HG02642 (cell line): ENCODE data around the gene APOBEC3G.
"Not testable (repeated sequence)": the region's sequence is repeated elsewhere in the genome, so short reads cannot be mapped to it uniquely, and the experiment has no call there.

Source experiments
- ATAC-seq: cut with Tn5 transposase; IDR thresholded peaks from one replicate; pipeline ENCODE4 v1.9.1; 2021; ENCODE audit warnings: mild to moderate bottlenecking; ENCODE audit not compliant: unreplicated experiment, poor library complexity

The APOBEC3G gene

GRCh38 chr22:39066442-39067276, 10.4 kb upstream of the APOBEC3G start:
- ATAC-seq: peak; percentile 57

- ATAC-seq: no peak
Observed at GRCh38 chr22:39068033-39068785, 8.9 kb upstream of the APOBEC3G start.

DNA sequence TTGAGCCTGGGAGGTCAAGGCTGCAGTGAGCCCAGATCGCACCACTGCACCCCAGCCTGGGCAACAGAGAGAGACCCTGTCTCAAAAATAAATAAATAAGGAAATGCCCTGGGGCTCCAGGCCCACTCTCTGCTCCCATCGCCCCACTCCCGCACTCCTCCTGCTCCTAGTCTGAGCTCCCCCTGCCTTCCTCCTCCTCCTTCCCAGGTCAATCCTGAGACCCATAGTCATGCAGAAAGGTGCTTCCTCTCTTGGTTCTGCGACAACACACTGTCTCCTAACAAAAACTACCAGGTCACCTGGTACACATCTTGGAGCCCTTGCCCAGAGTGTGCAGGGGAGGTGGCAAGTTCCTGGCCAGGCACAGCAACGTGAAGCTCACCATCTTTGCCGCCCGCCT, 6.9 kb upstream of the APOBEC3G start:
- no peak for ATAC-seq

DNA sequence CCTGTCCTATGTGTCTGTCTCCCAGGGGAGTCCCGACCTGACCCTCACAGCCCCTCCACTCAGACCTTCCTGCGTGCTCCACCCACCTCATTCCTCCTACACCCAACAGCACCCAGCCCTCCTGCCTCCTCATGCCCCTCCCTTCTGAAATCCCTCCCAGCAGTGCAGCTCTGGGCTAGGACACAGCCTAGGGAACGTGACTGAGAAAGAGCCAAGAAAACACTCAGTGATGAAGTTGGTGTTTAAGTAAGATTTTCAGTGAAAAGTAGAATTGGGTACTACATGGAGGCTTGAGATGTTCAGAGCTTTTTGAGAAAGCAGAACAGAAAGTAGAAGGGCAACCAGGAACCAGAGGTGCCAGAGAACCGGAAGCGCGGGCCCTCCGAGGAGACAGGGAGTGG, 4.5 kb upstream of the APOBEC3G start:
- peak; percentile 24 for ATAC-seq

- no peak for ATAC-seq
Observed at GRCh38 chr22:39073981-39074380, 3.1 kb upstream of the APOBEC3G start.

- peak; percentile 17 for ATAC-seq
Observed at GRCh38 chr22:39076155-39077025, 685 bp upstream of the APOBEC3G start.

DNA sequence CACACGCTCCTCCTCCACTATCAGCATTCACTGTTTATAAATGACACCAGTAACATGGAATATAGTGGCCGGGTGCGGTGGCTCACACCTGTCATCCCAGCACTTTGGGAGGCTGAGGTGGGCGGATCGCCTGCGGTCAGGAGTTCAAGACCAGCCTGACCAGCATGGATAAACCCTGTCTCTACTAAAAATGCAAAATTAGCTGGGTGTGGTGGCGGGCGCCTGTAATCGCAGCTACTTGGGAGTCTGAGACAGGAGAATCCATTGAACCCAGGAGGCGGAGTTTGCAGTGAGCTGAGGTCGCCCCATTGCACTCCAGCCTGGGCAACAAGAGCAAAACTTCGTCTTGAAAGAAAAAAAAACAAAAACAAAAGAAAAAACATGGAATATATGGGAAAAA, 837 bp downstream of the APOBEC3G start:
- not testable (repeated sequence) for ATAC-seq

DNA sequence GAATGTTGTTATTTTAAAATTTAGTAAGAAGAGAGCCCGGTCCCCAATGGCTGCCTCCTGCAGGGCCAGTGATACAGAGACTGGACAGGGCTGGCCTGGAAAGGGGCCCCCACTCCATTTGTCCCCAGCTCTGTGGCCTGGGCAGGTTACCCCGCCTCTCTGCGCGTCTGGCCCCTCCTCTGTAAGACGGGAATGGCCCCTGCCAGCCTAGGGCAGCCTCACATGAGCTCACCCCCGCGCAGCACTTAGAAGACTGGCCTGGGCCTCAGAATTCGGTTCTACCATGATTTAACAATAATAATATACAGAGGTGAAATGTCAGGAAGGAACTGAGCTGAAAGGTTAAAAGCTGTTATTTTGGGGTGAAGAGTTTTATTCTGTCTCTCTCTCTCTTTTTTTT, 1.3 kb downstream of the APOBEC3G start:
- no peak for ATAC-seq

GRCh38 chr22:39079054-39079637, 2.1 kb downstream of the APOBEC3G start:
- ATAC-seq: not testable (repeated sequence)

GRCh38 chr22:39080052-39080762, 3.1 kb downstream of the APOBEC3G start:
- ATAC-seq: no peak

DNA sequence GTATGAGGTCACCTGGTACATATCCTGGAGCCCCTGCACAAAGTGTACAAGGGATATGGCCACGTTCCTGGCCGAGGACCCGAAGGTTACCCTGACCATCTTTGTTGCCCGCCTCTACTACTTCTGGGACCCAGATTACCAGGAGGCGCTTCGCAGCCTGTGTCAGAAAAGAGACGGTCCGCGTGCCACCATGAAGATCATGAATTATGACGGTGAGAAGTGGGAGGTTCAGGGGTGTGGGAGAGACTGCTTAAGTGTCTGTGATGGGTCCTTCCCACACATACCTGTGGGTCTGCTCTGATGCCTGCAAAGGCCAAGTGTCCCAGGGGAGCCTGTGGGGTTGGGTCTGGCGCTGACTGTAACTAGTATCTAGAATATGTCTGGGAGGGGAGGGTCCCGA, 3.9 kb downstream of the APOBEC3G start:
- no peak for ATAC-seq

DNA sequence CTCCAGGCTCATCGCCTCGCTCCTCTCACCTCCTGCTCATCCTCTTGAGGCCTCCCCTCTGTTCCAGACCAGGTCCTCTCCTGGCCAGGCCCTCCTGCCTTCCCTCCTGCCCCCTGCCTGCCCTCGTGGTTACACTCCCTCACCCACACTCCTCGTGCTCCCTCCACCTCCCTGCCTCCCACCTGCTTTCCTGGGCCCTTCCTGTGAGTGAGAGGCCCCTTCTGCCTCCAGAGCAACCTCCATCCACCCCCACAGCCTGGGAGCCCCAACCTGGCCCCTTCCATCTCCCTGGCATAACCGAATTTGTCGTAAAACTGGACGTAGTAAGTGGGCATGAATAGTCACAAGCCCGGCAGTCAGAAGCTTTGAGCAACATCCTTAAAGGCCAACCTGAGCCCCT, 4.5 kb downstream of the APOBEC3G start:
- ATAC-seq: no peak

- ATAC-seq: no peak
Observed at GRCh38 chr22:39083212-39084165, 6.4 kb downstream of the APOBEC3G start.

GRCh38 chr22:39084666-39085065, 7.6 kb downstream of the APOBEC3G start:
- ATAC-seq: no peak

GRCh38 chr22:39087098-39087497, 10.0 kb downstream of the APOBEC3G start:
- no peak for ATAC-seq

GRCh38 chr22:39087881-39088684, 11.0 kb downstream of the APOBEC3G start:
- no peak for ATAC-seq

DNA sequence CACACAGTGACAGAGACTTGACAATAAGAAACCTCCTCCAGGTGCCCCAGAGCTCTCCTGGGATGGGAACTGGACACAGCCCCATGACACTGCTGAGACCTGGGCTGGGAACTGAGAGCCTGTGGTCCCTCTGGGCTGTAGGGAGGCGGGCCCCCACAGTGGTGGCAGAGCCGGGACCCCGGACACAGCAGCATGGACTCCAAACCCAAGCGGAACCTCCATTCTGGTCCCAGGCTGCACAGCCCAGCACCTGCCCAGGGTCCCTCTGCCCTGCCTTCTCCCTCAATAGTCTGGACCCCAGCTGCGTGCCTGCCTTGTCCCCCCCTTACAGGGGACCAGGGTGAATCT, 11.6 kb downstream of the APOBEC3G start:
- no peak for ATAC-seq

- ATAC-seq: no peak
Observed at GRCh38 chr22:39089928-39090327, 12.9 kb downstream of the APOBEC3G start.
